GM21786 (cell line): ENCODE measurements around the gene PSAP.
A peak's percentile ranks its signal among the peaks of the same experiment; 100 is the strongest.
"Not testable (repeated sequence)": the region's sequence is repeated elsewhere in the genome, so short reads cannot be mapped to it uniquely, and the experiment has no call there.

Source experiments
- ATAC-seq: cut with Tn5 transposase; IDR thresholded peaks from one replicate; pipeline ENCODE4 v1.9.1; 2021; ENCODE audit not compliant: unreplicated experiment

The PSAP gene

GRCh38 chr10:71850743-71851464 is at the start of gene PSAP:
PSAP (minus strand) TSS chr10:71851251; CDS start chr10:71851221, 30 bp downstream.
- peak; percentile 90 for ATAC-seq

- no peak for ATAC-seq
Measured at GRCh38 chr10:71900441-71901180, 49.6 kb upstream of the PSAP start.

GRCh38 chr10:71899665-71900412 is 48.8 kb upstream of the PSAP start:
- ATAC-seq: no peak

- not testable (repeated sequence) for ATAC-seq
Measured at GRCh38 chr10:71898346-71898745, 47.3 kb upstream of the PSAP start.

GRCh38 chr10:71893920-71894319 is 42.9 kb upstream of the PSAP start:
- ATAC-seq: no peak

GRCh38 chr10:71893258-71893815 is 42.3 kb upstream of the PSAP start:
- ATAC-seq: no peak

GRCh38 chr10:71891437-71891836 is 40.4 kb upstream of the PSAP start:
- ATAC-seq: no peak

- no peak for ATAC-seq
Measured at GRCh38 chr10:71889388-71889987, 38.4 kb upstream of the PSAP start.

GRCh38 chr10:71888623-71889387 is 37.8 kb upstream of the PSAP start:
- ATAC-seq: peak; percentile 88

GRCh38 chr10:71888248-71888622 is 37.2 kb upstream of the PSAP start:
- no peak for ATAC-seq

- no peak for ATAC-seq
Measured at GRCh38 chr10:71887743-71888142, 36.7 kb upstream of the PSAP start.

- no peak for ATAC-seq
Measured at GRCh38 chr10:71882813-71883659, 32.0 kb upstream of the PSAP start.

GRCh38 chr10:71881647-71882355 is 30.8 kb upstream of the PSAP start:
- no peak for ATAC-seq

GRCh38 chr10:71881307-71881624 is 30.2 kb upstream of the PSAP start:
- not testable (repeated sequence) for ATAC-seq

GRCh38 chr10:71880425-71881306 is 29.6 kb upstream of the PSAP start:
- ATAC-seq: no peak

- no peak for ATAC-seq
Measured at GRCh38 chr10:71878327-71879034, 27.4 kb upstream of the PSAP start.

- ATAC-seq: no peak
Measured at GRCh38 chr10:71877821-71878220, 26.8 kb upstream of the PSAP start.
